ENCODE data around the gene PPARG.

Gene PPARG

DNA sequence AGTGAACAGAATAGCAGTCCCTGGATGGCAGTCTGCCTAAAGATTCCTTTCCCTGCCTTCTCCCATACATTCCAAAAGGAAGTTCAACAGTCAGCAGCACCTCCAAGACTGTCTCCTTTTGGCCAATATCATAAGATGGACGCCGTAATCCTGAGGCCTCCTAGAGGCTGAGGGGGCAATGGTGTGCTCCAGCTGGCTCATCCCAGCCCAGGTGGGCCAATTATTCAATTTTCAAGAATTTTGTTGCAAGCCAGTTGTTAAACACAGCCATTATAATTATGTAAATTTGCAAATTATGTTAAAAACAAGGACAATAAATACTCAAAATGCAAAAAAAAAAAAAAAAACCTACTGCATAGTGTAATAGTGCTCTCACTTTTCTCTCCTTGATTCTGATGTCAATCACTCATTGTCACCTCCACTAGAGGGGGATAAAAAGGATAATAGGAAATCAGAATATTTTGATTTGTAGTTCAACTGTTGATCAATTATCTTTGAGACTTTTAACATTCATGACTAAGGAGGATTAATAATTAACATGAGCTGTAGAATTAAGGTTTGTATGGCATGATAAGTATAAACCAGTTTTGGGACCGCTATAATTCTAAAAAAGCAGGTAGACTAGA, 40.1 kb downstream of the PPARG start:
- FAIRE-seq (no peak), DNase-seq (ENCODE audit: insufficient read length, low spot score) (no peak)
- TF ChIP-seq CTCF (IDR thresholded peaks at IDR 0.05; ENCODE audit: insufficient read depth, missing control alignments) = no peak

DNA sequence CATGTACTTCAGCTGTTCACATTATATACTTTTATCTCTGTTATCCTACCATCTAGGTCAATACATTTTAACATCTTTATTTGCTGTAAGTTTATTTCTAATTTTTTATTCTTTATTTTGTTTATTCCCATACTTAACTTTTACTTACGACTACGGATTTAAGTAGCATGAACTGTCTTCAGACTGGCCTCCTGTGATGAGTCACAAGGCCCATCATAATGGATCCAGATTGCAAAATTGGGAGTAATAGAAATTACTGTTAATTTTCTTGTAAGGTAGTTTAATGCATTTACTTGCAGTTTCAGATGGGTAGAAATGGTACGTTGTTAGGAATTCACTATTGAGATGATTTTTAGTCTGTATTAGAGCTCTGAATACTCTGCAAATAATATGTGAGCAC, 45.9 kb downstream of the PPARG start:
- no peak for DNase-seq (ENCODE audit: insufficient read length, low spot score)
- FAIRE-seq = no peak
- no peak for TF ChIP-seq CTCF (IDR thresholded peaks at IDR 0.05; ENCODE audit: insufficient read depth, missing control alignments)

DNA sequence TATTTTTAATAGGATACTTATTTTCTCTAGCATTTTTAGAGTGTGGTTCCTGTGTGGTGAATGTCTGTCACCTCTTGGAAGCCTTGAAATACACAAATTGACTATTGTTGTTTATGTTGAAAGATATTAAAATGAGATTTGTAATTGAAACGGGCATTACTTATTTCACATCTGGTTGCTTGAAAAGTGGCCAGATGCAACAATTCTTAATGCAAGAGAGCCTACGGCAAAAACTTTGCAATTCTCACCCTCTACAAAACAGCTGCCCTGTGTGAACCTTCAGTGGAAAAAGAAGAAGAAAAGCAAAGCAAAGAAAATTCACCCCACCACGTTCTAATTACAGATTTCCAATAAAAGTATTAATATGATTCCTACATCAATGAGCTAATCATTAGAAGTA, 46.6 kb downstream of the PPARG start:
- DNase-seq (ENCODE audit: insufficient read length, low spot score) (no peak), FAIRE-seq (no peak)
- TF ChIP-seq CTCF (IDR thresholded peaks at IDR 0.05; ENCODE audit: insufficient read depth, missing control alignments) = no peak

DNA sequence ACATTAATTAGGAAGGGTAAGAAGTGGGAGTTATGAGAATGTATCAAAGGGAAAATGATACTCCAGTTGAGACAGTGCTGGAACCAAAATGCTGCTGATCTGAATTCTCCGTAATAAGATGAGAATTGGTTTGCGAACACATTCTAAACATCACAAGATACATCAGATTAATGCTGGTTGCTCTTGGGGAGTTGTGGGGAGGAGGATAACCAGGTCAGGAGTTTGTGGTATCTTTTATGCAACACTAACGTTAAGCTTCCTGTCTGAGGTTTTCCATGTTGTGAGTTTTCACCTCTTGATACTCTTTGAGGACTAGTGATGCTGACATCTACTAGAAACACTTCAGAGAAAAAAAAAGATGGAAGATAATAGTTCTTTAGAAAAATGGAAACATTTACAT, 47.2 kb downstream of the PPARG start:
- TF ChIP-seq CTCF (IDR thresholded peaks at IDR 0.05; ENCODE audit: insufficient read depth, missing control alignments) = no peak
- DNase-seq (ENCODE audit: insufficient read length, low spot score) (no peak), FAIRE-seq (no peak)

DNA sequence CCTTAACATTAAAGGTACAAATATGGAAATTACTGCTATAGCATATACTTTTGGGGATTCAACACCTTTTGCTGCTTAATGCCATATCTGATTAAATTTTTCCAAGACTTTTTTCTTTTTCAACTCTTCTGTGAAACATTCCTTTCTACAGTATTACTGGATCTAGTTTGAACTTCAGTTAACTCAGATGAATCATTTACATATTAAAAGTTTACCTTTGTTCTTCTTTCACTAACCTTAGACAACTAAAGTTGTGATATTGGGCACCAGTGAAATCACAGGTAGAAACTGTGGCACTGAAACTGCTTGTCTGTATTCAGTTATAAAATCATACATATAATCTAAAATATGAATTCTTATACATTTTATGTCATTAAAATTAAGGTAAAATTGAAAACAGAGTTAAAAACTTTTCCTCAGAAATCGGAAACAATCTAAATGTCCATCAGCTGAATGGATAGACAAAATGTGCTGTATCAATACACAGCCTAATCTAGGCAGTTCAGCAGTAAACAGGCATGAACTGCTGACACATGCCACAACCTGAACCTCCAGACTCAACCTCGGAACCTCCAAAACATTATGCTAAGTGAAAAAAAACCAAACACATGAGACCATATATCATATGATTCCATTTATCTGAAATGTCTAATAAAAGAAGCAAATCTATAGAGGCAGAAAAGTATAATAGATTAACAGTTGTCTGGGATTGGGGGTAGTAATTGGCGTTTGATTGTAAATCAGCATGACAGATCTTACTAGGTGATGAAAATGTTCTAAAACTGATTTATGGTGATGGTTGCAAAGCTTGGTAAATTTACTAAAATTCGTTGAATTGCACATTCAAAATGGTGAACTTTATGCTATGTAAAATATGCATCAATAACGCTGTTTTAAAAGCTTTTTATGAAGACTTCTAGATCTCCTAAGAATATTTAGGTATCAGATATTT, 50.0 kb downstream of the PPARG start:
- no peak for DNase-seq (ENCODE audit: insufficient read length, low spot score)
- FAIRE-seq = no peak
- no peak for TF ChIP-seq CTCF (IDR thresholded peaks at IDR 0.05; ENCODE audit: insufficient read depth, missing control alignments)

DNA sequence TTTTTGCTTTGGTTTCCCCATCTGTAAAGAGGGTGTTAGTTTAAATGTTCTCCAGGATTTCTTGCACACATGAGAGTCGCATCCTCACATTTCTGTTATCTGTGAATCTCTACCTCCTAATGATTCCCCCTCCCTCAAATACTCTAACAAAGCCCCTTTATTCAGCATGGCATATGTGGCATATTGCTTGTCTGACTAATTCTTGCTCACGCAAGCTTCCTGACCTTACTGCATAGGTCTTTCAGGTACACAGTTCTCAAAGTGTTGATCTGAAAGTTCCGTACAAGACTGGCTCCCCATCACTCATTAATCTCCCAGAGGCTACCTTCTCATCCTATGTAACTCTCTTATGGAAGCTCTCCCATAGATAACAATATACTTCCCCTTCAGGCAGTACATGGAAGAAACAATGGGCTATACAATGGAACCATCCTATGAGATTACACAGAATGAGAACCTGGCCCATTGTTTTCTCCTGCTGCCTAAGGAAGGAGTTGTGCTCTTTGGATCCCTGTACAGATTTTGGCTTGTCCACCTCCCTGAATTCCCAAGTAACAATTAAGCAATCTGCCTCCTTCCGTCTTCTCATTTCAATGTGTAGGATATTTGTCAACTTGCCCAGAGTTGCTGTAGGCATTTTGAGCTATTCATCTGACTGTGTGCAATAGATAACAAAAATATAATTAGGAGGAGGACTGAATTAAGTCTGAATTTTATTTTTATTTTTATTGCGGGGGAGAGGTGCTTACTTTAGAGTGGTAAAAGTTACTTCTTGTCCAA, 51.0 kb downstream of the PPARG start:
- FAIRE-seq (no peak), DNase-seq (ENCODE audit: insufficient read length, low spot score) (no peak)
- TF ChIP-seq CTCF (IDR thresholded peaks at IDR 0.05; ENCODE audit: insufficient read depth, missing control alignments) = no peak

All from D721Med (cell line).